HG03159 (cell line): Measurements from ENCODE around the gene GTPBP10.
"Not testable (repeated sequence)": the region's sequence is repeated elsewhere in the genome, so short reads cannot be mapped to it uniquely, and the experiment has no call there.

ENCODE experiments used
- ATAC-seq: cut with Tn5 transposase; IDR thresholded peaks from one replicate; pipeline ENCODE4 v1.9.1; 2021; ENCODE audit warnings: mild to moderate bottlenecking, moderate library complexity; ENCODE audit not compliant: unreplicated experiment

GTPBP10 gene, protein sequence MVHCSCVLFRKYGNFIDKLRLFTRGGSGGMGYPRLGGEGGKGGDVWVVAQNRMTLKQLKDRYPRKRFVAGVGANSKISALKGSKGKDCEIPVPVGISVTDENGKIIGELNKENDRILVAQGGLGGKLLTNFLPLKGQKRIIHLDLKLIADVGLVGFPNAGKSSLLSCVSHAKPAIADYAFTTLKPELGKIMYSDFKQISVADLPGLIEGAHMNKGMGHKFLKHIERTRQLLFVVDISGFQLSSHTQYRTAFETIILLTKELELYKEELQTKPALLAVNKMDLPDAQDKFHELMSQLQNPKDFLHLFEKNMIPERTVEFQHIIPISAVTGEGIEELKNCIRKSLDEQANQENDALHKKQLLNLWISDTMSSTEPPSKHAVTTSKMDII

DNA sequence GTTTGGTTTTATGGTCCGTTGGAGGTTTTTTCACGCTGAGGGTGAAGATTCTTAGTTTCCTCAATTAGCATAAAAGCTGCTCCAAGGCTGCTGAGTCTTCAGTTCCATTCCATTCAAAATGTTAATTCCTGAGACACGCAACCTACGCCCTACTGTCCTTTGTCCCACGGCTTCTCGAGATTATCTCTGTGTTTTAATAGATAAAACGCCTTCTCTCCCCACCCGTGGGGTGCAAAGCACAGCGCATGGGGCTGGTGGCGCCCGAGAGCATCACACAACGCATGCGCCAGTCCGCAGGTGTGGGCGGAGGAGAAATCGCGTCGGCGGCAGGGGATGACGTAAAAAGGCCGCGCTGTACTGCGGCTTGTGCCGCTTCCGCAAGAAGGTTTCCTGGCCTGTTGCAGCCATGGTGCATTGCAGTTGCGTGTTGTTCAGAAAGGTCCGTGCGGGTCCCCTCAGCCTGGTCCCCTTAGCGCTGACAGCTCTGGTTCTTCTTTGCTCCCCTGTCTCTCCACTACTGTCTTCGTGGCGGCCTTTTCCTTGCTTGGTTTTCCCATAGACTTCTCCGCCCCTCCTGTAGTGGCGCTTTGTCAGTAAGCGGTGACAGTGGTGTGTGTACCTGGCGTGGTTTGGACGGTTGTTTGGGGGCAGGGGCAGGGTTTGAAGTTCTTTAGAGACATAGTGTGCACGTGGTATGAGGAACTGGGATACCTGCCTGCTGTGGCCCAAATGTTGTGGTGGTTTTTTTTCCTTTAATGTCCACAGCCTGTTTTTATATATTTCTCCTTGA, at the start of gene GTPBP10:
GTPBP10 (plus strand) TSS at position 381 of the 790 bp plus-strand sequence; CDS start at position 407, 26 bp downstream.
- ATAC-seq: peak; percentile 94

DNA sequence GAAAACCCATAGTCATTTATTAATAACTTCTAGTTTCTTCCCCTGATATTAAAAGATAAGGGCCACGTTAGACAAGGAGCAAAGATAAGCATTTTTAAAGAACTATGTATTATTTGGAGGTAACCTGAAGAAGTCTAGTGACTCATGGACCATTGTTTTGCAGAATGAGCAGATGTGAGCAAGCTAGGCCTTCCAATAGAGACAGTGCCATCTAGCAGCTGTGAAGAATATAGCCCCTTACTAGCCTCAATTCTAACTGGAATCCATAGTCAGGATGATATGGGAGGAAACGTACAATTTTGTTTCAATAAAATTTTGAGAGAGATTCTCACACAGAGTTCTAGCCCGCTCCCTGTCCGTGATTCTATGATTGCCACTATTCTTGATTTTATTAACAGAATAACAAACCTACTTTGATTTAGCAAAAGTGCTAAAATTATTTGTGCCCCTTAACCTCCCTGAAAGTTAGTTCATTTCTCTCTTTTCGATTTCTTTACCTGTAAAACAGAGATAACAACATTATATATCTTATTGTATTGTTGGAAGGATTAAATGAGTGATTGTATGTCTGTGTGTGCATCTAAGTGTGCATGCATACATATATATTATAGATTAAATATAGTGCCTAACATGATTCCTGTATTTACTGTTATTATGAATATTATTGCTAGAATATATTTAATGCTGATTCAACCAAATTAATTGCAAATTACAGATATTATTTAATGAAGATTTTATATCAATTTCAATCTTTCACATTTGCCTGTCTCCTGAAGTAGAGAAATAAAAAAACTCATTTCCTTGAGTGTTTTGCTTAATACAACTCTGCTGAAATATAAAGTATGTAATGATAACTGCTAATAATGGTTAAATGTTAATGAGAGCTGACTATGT, 48.1 kb upstream of the GTPBP10 start:
- peak; percentile 91 for ATAC-seq

DNA sequence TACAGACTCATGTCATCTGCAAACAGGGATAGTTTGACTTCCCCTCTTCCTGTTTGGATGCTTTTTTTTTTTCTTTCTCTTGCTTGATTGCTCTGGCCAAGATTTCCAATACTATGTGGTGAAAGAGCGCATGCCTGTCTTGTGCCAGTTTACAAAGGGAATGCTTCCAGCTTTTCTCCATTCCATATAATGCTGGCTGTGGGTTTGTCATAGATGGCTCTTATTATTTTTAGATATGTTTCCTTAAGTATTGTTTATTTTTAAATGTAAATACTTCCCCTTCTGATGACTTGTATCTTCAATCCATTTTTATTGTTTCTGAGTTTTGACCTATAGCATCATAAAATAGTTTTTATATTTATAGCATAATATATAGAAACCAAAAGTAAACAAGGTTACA, 43.3 kb upstream of the GTPBP10 start:
- ATAC-seq: no peak

DNA sequence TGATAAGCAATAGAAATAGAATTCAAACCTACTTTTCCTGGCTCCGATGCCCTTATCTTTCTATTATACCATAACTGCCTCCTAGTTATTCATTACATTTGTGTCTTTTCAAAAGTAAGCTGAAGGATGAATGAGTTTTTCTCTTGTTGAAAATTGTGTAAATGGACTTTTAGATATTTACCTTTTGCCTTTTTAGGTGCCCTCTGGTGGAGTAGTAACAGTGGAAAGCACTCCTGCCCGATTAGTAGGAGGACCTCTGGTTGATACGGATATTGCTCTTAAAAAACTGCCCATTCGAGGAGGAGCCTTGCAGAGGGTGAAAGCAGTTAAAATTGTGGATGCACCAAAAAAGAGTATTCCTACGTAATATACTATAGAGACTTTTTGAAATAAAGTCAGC, 36.6 kb upstream of the GTPBP10 start:
- ATAC-seq: no peak

DNA sequence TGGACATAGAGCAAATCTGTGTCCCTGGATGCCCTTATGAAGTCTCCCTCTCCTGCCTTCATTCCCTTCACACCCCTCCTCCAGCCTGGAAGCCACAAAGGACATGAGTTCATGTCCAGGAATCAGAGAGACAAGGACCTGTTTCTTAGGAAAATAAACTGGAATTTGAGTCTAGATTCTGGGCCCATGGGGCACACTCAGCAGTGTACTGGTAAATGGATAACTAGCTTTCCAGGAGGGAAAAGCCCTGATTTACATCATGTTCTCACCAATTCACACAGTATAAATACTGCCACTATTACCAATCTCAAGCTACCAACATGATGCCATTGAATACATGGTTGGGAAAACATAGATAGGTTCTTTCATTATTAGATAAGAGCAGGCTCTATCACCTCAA, 35.3 kb upstream of the GTPBP10 start:
- no peak for ATAC-seq

DNA sequence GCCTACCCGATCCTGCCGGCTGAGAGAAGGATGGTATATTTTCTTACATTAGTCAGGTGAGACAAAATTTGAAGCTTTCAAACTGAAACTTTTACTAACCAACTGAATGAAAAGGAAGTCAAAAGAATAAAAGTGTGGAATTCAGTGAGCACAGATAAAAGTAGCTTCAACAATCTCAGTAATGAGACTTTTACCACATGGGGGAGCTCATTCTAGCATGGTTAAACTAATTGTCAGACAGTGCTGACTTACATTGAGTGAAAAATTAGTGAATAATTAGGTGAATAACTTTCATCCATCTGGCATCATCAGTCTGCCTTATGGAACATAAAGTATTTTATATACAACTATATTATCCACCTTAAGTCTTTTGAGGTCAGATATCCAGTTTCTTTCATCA, 33.8 kb upstream of the GTPBP10 start:
- no peak for ATAC-seq

DNA sequence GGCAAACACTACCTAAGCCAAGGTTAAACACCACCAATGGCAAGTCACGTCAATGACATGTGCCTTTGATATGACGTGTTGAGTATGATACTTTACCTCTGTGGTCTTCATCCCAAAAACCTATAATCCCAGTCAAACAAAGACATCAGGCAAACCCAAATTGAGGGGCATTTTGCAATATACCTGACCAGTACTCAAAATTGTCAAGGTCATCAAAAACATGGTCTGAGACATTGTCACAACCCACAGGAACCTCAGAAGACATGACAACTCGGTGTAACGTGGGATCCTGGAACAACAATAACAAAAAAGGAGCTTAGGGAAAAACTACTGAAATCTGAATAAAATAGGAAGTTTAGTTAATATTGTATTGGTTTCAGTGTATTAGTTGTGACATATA, 32.6 kb upstream of the GTPBP10 start:
- ATAC-seq: no peak

DNA sequence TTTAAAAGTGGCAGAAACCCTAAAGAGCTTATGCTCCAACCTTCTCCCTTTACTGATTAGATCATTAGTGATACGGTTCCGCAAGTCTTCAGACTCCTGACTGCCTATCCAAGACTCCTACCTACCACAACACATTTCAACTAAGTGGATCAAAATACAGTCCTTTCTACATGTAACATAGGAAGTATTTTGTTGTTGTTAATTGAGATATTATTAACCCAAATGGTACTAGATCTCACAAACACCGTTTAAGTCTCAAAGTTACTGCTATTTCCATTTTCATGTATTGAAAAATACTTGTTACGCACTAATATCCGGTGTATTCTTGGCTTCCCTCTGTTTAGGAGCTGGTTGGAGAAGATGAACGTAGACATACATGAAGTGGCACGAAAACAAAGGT, 26.5 kb upstream of the GTPBP10 start:
- no peak for ATAC-seq

DNA sequence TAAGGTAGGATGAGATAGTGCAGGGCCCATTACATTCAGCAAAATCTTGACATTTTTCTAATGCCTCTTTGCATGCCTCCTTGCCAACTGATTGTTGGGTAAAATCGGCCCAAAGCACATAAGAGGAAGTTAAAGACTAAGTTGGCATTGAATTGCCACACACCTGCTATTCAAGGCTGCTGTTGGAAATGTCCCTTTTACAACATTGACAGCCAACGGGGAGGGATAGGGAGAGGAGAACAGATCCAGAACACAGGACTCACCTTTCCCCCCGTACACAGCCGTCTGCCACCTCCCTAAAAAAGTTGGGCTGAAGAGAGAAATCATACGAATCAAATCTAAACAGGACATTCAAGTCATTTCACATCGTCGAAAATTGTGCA, 26.1 kb upstream of the GTPBP10 start:
- no peak for ATAC-seq

DNA sequence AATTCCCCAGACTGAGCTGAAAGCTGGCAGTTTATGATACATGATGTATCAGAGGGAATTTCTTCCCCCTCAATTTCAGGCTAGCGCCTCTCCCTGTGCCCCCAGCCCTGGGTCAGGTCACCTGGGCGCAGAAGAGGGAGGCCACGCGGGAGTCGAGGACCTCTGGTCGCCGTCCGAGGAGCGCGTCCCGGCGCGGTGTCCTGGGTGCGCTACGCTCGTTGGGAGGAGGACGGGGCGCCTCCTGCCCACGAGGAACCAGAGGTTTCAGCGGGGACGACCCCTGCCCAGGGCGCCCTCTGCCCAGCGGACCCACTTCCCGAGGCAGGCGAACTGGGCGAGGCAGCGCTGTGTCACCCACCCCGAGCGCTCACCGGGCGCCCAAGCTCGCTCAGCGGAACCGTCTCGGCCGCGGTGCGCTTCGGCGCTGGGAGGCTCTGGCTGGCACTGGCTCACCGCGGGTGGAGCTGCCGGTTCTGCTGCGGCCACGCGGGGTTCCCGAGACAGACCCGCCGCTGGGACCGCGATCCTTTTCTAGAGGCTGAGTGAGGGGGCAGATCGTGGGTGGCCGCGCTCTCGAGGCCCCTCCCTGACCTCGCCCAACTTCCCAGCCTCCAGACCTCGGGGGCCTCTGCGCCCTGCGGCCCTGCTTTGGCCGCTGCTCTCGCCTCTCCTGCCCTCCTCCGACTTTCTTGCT, 25.6 kb upstream of the GTPBP10 start, which contains the start of gene FAM237B:
FAM237B (minus strand) TSS at position 504 of the 694 bp plus-strand sequence. CDS start 1,556 bp downstream, outside the sequence.
- no peak for ATAC-seq

DNA sequence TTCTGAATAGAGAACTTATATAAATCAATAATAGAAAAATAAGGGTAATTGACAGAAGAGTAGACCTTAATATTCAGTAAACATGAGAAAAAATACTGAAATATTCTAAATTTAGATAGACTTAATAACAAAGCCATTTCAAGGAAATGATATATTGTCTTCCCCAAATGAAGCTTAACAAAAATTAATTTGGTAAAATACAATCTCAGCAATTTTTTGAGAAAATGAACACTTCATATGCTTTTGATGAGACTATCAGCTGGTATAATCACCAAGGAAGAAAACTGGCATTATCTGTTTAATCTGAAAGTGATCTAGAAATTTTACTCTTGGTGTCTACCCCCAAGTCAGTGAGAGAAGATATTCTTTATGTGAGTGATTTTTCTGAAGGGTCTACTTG, 23.7 kb upstream of the GTPBP10 start:
- no peak for ATAC-seq

DNA sequence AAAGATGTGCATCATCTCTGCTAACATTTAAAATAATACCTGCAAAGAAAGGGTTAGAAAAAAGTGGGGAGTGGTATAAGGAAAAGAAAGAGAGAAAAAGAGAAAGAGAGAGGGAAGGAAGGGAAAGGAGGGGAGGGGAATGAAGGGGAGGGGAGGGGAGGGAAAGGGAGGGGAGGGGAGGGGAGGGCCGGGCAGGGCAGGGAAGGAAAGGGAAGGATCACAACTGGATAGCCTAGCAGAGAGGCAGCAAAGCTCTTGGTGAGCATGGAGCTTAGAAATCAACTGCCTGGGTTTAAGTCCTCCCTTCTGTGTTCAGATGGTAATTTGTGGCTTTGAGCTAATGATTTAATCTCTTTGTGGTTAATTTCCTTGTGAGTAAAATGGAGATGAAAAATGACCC, 20.0 kb upstream of the GTPBP10 start:
- ATAC-seq: no peak

DNA sequence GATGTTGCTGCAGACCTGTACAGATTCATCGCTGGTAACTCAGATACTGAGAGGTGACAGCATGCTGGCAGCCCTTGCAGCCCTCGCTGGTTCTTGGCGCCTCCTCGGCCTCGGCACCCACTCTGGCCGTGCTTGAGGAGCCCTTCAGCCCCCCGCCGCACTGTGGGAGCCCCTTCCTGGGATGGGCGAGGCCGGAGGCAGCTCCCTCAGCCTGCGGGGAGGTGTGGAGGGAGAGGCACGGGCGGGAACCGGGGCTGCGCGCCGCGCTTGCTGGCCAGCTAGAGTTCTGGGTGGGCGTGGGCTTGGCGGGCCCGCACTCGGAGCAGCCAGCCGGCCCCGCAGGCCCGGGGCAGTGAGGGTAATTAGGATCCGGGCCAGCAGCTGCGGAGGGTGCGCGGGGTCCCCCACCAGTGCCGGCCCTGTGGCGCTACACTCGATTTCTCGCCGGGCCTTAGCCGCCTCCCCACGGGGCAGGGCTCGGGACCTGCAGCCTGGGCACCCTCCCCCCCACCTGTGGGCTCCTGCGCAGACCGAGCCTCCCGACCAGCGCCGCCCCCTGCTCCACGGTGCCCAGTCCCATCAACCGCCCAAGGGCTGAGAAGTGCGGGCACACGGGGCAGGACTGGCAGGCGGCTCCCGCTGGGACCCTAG, 12.2 kb upstream of the GTPBP10 start:
- no peak for ATAC-seq

DNA sequence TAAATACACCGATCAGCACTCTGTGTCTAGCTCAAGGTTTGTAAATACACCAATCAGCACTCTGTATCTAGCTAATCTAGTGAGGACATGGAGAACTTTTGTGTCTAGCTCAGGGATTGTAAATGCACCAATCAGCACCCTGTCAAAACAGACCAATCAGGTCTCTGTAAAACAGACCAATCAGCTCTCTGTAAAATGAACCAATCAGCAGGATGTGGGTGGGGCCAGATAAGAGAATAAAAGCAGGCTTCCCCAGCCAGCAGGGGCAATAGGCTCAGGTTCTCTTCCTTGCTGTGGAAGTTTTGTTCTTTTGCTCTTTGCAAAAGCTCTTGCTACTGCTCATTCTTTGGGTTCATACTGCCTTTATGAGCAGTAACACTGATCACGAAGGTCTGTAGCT, 11.6 kb upstream of the GTPBP10 start:
- not testable (repeated sequence) for ATAC-seq

DNA sequence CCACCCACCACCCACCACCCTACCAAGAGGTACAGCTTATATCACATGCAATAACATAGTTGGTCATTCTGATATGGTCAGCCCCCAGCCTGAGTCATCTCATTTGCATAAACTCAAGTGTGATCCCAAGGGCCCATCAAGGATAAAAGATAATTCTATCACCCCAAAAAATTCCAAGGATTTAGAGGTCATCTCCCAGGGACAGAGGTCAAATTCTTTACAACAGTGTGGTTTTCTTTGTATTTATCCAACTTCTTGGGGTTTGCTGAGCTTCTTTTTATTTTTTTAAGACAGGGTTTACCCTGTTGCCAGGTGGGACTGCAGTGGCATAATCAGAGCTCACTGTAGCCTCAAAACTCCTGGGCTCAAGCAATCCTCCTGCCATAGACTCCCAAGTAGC, 9.4 kb upstream of the GTPBP10 start:
- ATAC-seq: no peak

DNA sequence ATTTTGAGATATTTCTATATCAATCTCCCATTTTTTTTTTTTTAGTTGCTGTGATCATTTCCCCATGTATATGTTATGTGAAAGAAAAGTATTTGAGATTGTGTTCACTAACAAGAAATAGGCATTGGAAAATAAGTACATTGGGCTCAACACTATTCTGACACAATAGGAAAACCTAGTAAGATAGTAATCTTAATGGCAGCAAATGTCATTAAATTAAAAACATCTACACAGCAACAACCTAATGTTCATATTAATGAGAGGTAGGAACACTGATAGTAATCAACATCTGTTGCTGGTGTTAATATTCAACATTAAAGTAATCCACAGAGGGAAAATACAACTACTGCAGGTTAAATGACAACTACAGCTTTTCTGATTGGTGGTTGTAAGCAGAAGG, 1.5 kb upstream of the GTPBP10 start:
- ATAC-seq: no peak

DNA sequence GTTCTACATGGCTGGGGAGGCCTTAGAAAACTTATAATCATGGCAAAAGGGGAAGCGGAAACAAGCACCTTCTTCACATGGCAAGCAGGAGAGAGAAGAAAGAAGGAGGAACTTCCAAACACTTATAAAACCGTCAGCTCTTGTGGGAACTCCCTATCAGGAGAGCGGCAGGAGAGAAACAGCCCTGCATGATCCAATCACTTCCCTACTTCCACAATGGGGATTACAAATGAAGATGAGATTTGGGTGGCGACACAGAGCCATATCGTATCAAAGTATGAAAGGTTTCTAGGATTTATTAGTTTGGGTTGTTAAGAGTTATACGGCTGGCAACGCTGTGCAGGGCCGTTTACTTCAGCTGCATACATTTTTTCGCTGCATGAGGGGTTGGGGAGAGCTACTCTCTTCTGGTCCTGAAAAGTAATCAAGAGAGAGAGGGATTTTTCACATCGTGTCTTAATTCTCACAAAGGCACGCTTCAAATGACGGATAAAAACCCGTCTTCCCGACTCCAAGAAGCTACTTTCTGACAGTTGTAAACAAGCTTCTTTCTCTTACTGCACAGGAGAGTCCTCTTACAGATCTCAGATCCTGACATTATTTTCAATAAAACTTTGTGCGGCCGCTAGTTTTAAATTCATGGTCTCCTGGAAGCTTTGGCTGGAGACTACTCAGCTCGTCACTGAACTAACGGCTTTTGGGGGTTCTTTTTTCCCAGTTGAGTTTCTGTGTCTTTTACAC, 751 bp upstream of the GTPBP10 start:
- ATAC-seq: peak; percentile 20

DNA sequence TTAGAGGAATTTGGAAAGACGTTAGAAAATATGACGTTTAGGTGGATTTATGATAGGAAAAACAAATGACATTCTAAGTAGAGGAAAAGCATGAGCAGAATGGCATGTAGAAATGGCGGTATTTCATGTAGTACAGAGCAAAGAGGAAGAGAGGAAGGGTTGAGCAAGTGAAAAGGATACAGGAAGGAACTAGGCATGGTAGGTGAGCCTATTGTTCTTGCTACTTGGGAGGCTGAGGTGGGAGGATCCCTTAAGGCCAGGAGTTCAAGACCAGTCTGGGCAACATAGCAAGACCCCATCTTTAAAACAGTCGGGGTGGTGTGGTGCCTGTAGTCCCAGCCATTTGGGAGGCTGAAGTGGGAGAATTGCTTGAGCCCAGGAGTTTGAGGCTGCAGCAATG, 1.2 kb downstream of the GTPBP10 start:
- ATAC-seq: no peak

DNA sequence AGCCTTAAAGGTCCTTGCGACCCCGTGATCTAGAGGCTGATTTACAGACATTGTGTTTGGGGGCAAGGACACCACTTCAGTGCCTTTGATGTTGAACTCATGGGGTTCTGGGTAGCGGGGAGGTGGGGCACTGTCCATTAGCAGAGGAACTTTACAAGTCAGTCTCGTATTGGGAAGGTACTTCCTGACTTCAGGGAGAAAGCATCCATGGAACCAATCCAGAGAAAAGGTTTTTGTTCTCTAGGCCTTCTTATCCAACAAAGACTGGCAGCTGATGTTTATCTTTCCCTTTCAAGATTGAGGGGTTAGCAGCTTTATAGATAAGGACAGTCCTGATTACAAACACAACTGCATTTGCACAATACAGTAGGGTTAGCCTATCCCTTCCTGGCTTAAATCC, 2.8 kb downstream of the GTPBP10 start:
- ATAC-seq: no peak
